ENCODE measurements around the gene HIVEP2.

- no peak for TF ChIP-seq CTCF (IDR thresholded peaks at IDR 0.05)
- TF ChIP-seq EZH2 (IDR thresholded peaks at IDR 0.05; ENCODE audit: borderline replicate concordance, insufficient read depth, low read depth, low read length, poor library complexity, severe bottlenecking), result no peak
These were observed 105.3 kb downstream of the HIVEP2 start for GRCh38 chr6:142839686-142840040.
